ENCODE results near the gene LYSMD3. TPM values are rescaled to one million over a fixed set of nuclear protein-coding genes. Genes with fewer than 3 reads are reported as not detected.

LYSMD3 gene
- 7.6 and 12.1 TPM in 2 replicates for total RNA-seq

DNA sequence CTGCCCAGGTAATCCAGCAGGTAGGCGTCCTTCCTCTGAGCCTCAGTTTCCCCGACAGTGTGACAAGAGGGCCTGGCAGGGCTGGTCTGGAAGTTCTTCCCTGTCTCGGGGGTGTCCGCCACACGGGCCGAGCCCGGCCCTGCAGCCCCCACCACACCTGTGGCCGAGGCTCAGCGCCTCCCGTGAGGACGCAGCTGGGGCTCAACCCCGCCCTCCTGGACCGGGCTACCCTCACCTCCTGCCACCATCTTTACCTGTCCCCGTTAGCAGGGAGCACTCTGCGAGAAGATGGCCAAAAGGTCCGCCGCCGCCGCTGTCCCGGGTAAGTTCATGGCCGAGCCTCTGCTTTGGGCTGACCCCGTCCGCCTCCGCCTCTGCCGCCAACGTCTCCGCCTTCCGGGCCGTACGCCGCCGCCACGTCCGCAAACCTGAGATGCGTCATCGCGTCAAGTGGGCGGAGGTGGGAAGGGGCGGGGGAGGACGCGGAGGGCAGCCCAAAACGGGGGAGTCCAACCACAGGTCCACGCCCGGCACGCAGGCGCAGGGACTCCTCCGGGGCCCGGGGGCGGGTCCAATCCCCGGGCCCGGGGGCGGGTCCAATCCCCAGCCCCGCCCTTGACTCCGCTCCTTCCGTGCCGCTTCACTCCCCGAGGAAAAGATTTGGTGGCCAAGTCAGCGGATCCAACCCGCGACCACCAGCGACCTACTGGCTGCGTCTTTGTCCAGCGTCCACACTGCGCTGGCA is at the start of gene LYSMD3:
LYSMD3 (minus strand) TSS at position 391 of the 745 bp plus-strand sequence. CDS start 4,295 bp downstream, outside the sequence.

DNA sequence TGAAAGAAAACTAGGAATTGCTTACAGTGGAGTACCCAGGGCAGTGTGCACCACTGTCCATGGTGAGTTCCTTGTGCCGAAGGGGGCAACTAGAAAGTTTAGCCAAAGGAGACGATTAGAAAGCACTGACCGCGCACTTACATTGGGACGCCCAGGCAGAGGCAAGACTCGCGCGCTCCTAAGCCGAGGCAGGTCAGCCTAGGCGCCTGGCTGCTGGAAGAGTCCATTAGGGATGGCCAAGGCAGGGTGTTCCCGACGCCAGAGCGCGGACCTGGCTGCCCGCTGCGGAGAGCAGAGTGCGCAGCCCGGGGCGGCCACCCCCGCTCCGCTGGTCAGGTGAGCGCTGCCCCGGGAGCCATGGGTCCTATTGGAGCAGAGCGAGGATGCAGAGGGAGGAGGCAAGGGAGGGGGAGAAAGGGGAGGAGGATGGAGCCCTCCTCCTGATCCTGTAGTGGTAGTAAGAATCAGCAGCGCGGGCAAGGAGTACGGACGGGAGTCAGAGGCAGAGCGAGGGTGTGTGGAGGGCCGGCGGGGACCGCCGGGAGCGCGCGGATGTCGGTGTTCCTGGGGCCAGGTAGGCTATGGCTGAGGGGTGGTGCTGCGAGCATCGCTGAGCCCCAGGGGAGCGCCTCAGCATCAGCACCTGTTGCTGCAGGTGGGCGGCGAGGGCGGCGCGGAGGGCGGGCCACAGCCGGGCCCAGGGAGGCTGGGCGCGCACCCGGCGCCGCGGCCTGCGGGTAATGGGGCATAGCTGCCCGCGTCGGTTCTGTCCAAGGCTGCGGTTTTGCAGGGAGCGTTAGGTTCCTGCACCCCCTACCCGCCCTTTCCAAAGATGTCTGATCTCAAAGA is 29.2 kb upstream of the LYSMD3 start, which contains the start of gene ADGRV1:
ADGRV1 (plus strand) TSS at position 454 of the 849 bp plus-strand sequence; CDS start at position 553, 99 bp downstream.

DNA sequence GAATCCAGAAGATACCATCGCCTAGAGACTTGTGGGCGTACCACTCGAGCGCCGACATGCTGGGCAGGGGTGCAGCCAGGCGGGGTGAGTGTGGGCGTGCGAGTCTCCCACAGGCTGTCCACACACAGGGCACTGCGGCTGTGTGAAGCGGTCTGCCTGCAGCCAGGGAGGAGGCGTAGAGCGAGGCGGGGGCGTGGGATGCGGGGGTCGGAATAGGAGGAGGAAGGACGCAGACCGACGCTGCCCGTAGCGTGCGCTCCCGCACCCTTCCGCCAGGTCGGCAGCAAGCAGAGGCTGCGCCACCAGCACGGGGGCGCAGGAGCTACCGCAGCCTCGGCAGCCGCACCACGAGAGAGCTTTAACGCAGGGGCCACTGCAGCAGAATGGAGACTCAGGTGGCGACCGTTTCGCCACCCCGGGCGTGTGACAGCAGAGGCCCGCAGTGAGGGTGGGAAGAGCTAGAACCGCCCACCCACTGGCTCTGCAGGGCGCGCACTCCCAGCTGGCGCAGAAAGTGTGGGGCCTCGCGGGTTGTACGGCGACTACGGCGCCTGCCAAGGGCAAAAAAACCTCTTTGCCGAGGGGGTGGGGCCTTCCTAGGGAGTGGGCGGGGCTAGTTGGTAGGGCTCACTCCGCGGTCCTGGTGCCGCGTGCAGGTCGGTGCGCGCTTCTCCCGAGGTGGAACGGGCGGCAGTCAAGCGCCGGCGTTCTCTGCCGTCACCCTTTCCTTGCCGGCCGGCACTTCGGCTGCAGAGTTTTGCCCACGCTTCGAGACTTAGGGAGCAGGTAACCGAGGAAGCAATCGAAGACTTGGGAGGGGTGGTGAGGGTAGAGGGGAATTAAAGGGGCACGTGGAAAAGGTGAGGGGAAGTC is 54.9 kb downstream of the LYSMD3 start, which contains the start of the genes MBLAC2 and POLR3G:
MBLAC2 (minus strand) TSS at position 537 of the 873 bp plus-strand sequence; CDS start at position 58, 479 bp downstream.
POLR3G (plus strand) TSS at position 630 of the 873 bp plus-strand sequence. CDS start 10,704 bp downstream, outside the sequence.

Other genes with a start within 250 kb of the LYSMD3 start
- 11.3 and 15.2 TPM in 2 replicates for gene CETN3, start 119.8 kb downstream of the LYSMD3 start, total RNA-seq
- gene MBLAC2, start 54.8 kb downstream of the LYSMD3 start, total RNA-seq: 4.2 and 4.6 TPM in 2 replicates
- 3.4 and 6.3 TPM in 2 replicates for gene POLR3G, start 54.7 kb downstream of the LYSMD3 start, total RNA-seq
- gene ADGRV1, start 29.2 kb upstream of the LYSMD3 start, total RNA-seq: not detected in 2 replicates